Thyroid gland (tissue), 4 donors: ENCODE data around the gene TRIM52. TPM values are rescaled to one million over a fixed set of nuclear protein-coding genes. Genes with fewer than 3 reads are reported as not detected.
A peak's percentile ranks its signal among the peaks of the same experiment; 100 is the strongest.
"Not testable (repeated sequence)": the region's sequence is repeated elsewhere in the genome, so short reads cannot be mapped to it uniquely, and the experiment has no call there.

Experiments
- DNase-seq, 2 donors: peaks; one replicate each; pipeline ENCODE4 v3.0.0-alpha.2; 2019
- H3K27ac ChIP-seq, 3 donors: fragments of 200-600 bp; sonication (generic); 1 replicate in 2 of 3; 2 replicates in 1 of 3; pipeline ENCODE4 v1.5.1; 2016 to 2019; ENCODE audit warnings: mild to moderate bottlenecking in 1 of 3, moderate library complexity in 1 of 3
- H3K27me3 ChIP-seq: fragments of 200-600 bp; sonication (generic); one replicate; pipeline ENCODE4 v1.5.1; 2019
- H3K36me3 ChIP-seq, 2 donors: fragments of 200-600 bp; sonication (generic); one replicate each; pipeline ENCODE4 v1.5.1; 2016 to 2019
- H3K4me1 ChIP-seq, 2 donors: fragments of 200-600 bp; sonication (generic); one replicate each; pipeline ENCODE4 v1.5.1; 2017 to 2019
- H3K4me3 ChIP-seq, 3 donors: fragments of 200-600 bp; sonication (generic); replicated peaks in 1 of 3; 1 replicate in 2 of 3; 2 replicates in 1 of 3; pipeline ENCODE4 v1.5.1; 2016; ENCODE audit warnings: mild to moderate bottlenecking in 1 of 3
- H3K9me3 ChIP-seq: fragments of 200-600 bp; sonication (generic); one replicate; pipeline ENCODE4 v1.5.1; 2017
- CTCF ChIP-seq, 6 experiments: fragments of 200-600 bp in 3 of 6; fragments of 450-650 bp in 3 of 6; sonication (generic) in 3 of 6; IDR thresholded peaks; one replicate each; pipeline ENCODE4 v1.5.1; 2016 to 2019; ENCODE audit warnings: antibody characterized with exemption in 6 of 6, mild to moderate bottlenecking in 2 of 6, inconsistent platforms in 1 of 6, moderate library complexity in 1 of 6
- POLR2A ChIP-seq, 2 donors: fragments of 450-650 bp; IDR thresholded peaks; one replicate each; pipeline ENCODE4 v1.6.1; 2017; ENCODE audit warnings: antibody characterized with exemption in 2 of 2, mild to moderate bottlenecking in 2 of 2, moderate library complexity in 1 of 2
- WGBS, 2 donors: methylation state at CpG; one replicate each; pipeline ENCODE4 v1.1.5; 2017; 5-methylcytosine and 5-hydroxymethylcytosine counted together
- intact Hi-C: fragments of 100-400 bp; cut with DNase I; formaldehyde crosslinking; loops from one replicate; pipeline ENCODE4 v1.15.1; 2023
- total RNA-seq, 4 donors: library from RNA; depleted of rRNA; stranded (reverse); fragments of >200 nt; gene quantifications; one replicate each; pipeline ENCODE4 v1.2.3, GENCODE V29; 2016

The TRIM52 gene
- total RNA-seq, 4 donors from 2014 or later, result 14.8 to 30.8 (median 23.8) TPM

DNA sequence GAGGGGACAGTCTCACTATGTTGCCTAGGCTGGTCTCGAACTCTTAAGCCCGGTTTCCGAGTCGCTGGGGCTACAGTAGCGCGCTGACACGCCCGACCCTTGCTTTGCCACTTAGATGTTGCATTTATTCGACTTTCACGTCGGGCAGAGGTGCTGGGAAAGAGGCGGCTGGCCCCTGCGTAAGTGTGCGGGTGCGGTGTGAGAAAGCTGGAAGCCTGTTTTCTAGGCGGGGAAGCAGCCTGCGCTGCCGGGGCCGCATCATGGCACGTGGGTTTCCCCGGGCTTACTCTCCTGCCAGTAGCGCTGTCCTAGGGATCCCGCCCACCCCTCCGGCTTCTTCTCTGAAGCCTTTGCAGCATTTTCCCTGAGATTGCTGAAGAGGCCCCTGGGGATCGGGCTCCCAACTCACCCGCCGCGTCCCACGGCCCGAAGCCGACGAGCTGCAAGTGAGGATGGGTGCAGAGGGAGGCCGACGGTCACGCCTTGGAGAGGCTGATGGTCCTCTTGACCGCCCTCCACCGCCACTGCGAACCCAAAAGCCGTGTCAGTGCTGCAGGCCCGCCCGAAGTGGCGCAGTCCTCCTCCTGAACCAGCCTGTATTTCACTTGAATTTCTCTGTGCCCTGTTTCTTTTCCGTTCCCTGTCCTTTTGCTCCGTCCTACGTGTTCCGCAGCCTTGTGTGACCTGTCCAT lies 43.7 kb downstream of the TRIM52 start:
- Histone ChIP-seq H3K27ac (peak overlapping the region in 2 of 3 donors; percentile 63 to 70), H3K36me3 (no peaks in the 10 kb centered on the region), H3K4me3 (peak overlapping the region in 1 of 3 donors; percentile 30), H3K4me1 (peaks cover 8 to 20% of the 10 kb centered on the region in 2 donors), H3K9me3 (no peaks in the 10 kb centered on the region), H3K27me3 (no peaks in the 10 kb centered on the region)
- TF ChIP-seq CTCF (IDR thresholded peaks at IDR 0.05) (peak in 2 of 6 experiments; percentile 10 to 25), POLR2A (IDR thresholded peaks at IDR 0.05) (no peak)
- 1 to 2% methylated on average over 45 to 46 of the region's 46 CpGs for WGBS, 2 donors
- DNase-seq, result peak; percentile 58 to 60
- intact Hi-C loops, result no loop called here

DNA sequence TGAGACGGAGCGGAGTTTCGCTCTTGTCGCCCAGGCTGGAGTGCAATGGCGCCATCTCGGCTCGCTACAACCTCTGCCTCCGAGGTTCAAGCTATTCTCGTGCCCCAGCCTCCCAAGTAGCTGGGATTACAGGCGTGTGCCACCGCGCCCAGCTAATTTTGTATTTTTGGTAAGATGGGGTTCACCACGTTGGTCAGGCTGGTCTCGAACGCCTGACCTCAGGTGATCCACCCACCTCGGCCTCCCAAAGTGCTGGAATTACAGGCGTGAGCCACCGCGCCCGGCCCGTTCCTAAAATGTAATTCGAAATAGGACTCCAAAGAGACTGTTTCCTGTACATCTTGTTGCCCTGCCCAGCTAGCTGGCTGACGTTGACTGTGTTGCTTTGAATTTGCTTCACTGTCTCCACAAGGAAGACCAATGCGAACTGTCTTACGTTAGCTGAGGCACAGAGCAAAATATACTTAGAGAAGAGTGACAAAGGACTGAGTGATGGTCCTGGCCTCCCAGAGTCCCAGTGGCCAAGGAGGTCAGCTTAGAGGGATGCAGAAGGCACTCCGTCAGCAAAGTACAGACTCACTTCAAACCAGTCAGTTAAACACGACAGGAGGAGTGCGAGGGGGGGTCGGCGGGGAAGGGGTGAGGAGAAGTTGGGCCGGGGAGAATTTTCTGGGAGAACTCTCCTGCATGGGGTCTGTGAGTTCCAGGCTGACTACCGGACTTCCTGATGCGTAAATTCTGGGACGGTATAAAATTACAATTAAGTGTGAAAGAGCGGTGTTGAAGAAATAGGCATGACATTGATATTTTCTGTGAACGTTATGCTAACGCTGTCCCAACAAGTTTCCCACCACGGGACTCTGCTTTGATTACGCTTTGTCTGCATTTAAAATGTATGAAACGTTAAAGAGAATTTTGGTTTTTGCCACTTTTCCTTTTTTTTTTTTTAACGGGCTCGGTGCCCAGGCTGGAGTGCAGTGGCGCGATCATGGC lies 44.6 kb downstream of the TRIM52 start:
- Histone ChIP-seq H3K4me3 (peak overlapping the region in 1 of 3 donors; percentile 30), H3K27ac (no peak overlapping the region), H3K9me3 (no peaks in the 10 kb centered on the region), H3K27me3 (no peaks in the 10 kb centered on the region), H3K4me1 (peaks cover 8 to 15% of the 10 kb centered on the region in 2 donors), H3K36me3 (no peaks in the 10 kb centered on the region)
- no peak for DNase-seq
- intact Hi-C loops, result no loop called here
- WGBS, 2 donors, result 37 to 45% methylated on average over 44 of the region's 44 CpGs
- no peak for TF ChIP-seq POLR2A (IDR thresholded peaks at IDR 0.05)
- no peak for TF ChIP-seq CTCF (IDR thresholded peaks at IDR 0.05)

DNA sequence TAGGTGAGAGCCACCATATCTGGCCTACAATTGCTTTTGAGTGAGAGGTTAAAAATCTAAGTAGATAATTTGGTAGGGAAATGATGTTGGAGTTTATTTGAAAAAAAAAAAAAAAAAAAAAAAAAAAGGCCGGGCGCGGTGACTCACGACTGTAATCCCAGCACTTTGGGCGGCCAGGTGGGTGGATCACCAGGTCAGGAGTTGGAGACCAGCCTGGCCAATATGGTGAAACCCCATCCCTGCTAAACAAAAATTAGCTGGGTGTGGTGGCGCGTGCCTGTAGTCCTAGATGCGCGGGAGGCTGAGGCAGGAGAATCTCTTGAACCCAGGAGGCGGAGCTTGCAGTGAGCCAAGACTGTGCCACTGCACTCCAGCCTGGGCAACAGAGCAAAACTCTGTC lies 46.7 kb downstream of the TRIM52 start:
- H3K36me3 ChIP-seq, H3K27ac ChIP-seq, H3K9me3 ChIP-seq, intact Hi-C loops, H3K27me3 ChIP-seq, H3K4me3 ChIP-seq, DNase-seq: not testable (repeated sequence)
- peaks cover 8 to 15% of the 10 kb centered on the region in 2 donors for H3K4me1 ChIP-seq
- WGBS, 2 donors, result 92 to 95% methylated on average over 10 of the region's 10 CpGs

- no peak for DNase-seq
- no peaks in the 10 kb centered on the region for H3K36me3 ChIP-seq
- WGBS, 2 donors, result 71 to 75% methylated on average over 2 of the region's 2 CpGs
- intact Hi-C loops, result no loop called here
- no peak overlapping the region for H3K4me3 ChIP-seq
- H3K27ac ChIP-seq, result no peak overlapping the region
- TF ChIP-seq POLR2A (IDR thresholded peaks at IDR 0.05), result no peak
- no peak for TF ChIP-seq CTCF (IDR thresholded peaks at IDR 0.05)
- peaks cover 8 to 15% of the 10 kb centered on the region in 2 donors for H3K4me1 ChIP-seq
- no peaks in the 10 kb centered on the region for H3K27me3 ChIP-seq
- H3K9me3 ChIP-seq, result no peaks in the 10 kb centered on the region
These were observed 48.0 kb downstream of the TRIM52 start for GRCh38 chr5:181212934-181213333.

- H3K27me3 ChIP-seq, result no peaks in the 10 kb centered on the region
- H3K9me3 ChIP-seq, result no peaks in the 10 kb centered on the region
- no peaks in the 10 kb centered on the region for H3K36me3 ChIP-seq
- 95% methylated on average over 6 of the region's 6 CpGs for WGBS, 2 donors
- peaks cover 5 to 7% of the 10 kb centered on the region in 2 donors for H3K4me1 ChIP-seq
- DNase-seq, result no peak
- H3K27ac ChIP-seq, result no peak overlapping the region
- intact Hi-C loops, result no loop called here
- no peak overlapping the region for H3K4me3 ChIP-seq
- TF ChIP-seq CTCF (IDR thresholded peaks at IDR 0.05) (no peak), POLR2A (IDR thresholded peaks at IDR 0.05) (no peak)
These were observed 48.9 kb downstream of the TRIM52 start for GRCh38 chr5:181212080-181212479.
